K562 (cell line): ENCODE results near the gene PDE2A. TPM values are rescaled to one million over a fixed set of nuclear protein-coding genes. Genes with fewer than 3 reads are reported as not detected.
"Not testable (repeated sequence)": the region's sequence is repeated elsewhere in the genome, so short reads cannot be mapped to it uniquely, and the experiment has no call there.

ENCODE experiments used
- ATAC-seq: fragments of 200-7000 bp; cut with Tn5 transposase; 3 replicates; pipeline ENCODE4 v1.9.1; 2020; ENCODE audit warnings: moderate library complexity
- BruUV-seq: library from RNA; stranded (reverse); fragments of 400-500 nt; replicated peaks from 2 replicates; lab custom pipeline; 2021; lab: Mats Ljungman, UMichigan
- CTCF ChIA-PET: fragments of 300-600 bp; formaldehyde crosslinking; extraction: SDS; loops from one replicate; lab custom pipeline; 2021; ENCODE audit warnings: low intra/inter-chr PET ratio; lab: Yijun Ruan, JAX
- POLR2A ChIA-PET: fragments of 300-600, 350-650 bp; sonication (Branson Sonifier 250); formaldehyde crosslinking; extraction: SDS; loops from one replicate; lab custom pipeline; 2021; ENCODE audit warnings: antibody characterized with exemption, inconsistent platforms; lab: Yijun Ruan, JAX
- DNase-seq, 4 experiments: peaks; one replicate each; pipeline versions ENCODE4 v3.0.0 to v3.0.0-alpha.2; 2011 to 2018; ENCODE audit warnings: low spot score in 3 of 4, mixed read lengths in 3 of 4; ENCODE audit errors: extremely low read depth in 1 of 4
- FAIRE-seq: peaks from 2 replicates; lab custom pipeline; 2011; peaks lifted over from hg19 to GRCh38; lab: Jason Lieb, UNC
- H2AFZ ChIP-seq: 2 replicates; pipeline ENCODE4 v1.6.0; 2011; ENCODE audit warnings: low read depth, low read length, control low read depth, inconsistent platforms
- H3K27ac ChIP-seq: fragments of 200-600 bp; 3 replicates; pipeline ENCODE4 v1.8.0; 2011; ENCODE audit warnings: low read depth, mild to moderate bottlenecking, control low read depth, inconsistent platforms, low read length, moderate library complexity, mixed read lengths; ENCODE audit errors: extremely low read depth
- H3K27me3 ChIP-seq, 2 experiments: fragments of 300-600 bp in 1 of 2; 2 replicates in 1 of 2; 3 replicates in 1 of 2; pipeline versions ENCODE4 v1.6.0 to v1.8.0; 2011; ENCODE audit warnings: inconsistent platforms in 2 of 2, low read length in 2 of 2, mild to moderate bottlenecking in 1 of 2, mixed read lengths in 1 of 2, moderate library complexity in 1 of 2; ENCODE audit not compliant: control insufficient read depth in 2 of 2, insufficient read depth in 2 of 2
- H3K36me3 ChIP-seq: fragments of 300-600 bp; 3 replicates; pipeline ENCODE4 v1.8.0; 2011; ENCODE audit warnings: mild to moderate bottlenecking, low read length, inconsistent platforms; ENCODE audit not compliant: control insufficient read depth, insufficient read depth
- H3K4me1 ChIP-seq, 2 experiments: fragments of 200-600 bp in 1 of 2; replicated peaks in 1 of 2; 2 replicates in 1 of 2; 3 replicates in 1 of 2; pipeline versions ENCODE4 v1.5.1 to v1.8.0; 2011; ENCODE audit warnings: inconsistent platforms in 2 of 2, low read length in 2 of 2, mild to moderate bottlenecking in 1 of 2, mixed read lengths in 1 of 2, moderate library complexity in 1 of 2; ENCODE audit not compliant: control insufficient read depth in 2 of 2, insufficient read depth in 2 of 2
- H3K4me2 ChIP-seq: 2 replicates; pipeline ENCODE4 v1.6.1; 2011; ENCODE audit warnings: low read length, control low read depth, inconsistent platforms, mixed read lengths; ENCODE audit not compliant: insufficient read depth
- H3K4me3 ChIP-seq: fragments of 200-600 bp; sonication (generic), shearing (Covaris generic); 2 replicates; pipeline ENCODE4 v1.5.1; 2016; ENCODE audit warnings: control low read depth, inconsistent platforms
- H3K79me2 ChIP-seq: fragments of 200-600 bp; 3 replicates; pipeline ENCODE4 v1.8.0; 2011; ENCODE audit warnings: low read length, inconsistent platforms; ENCODE audit not compliant: control insufficient read depth, insufficient read depth
- H3K9ac ChIP-seq, 2 experiments: 2 replicates each; pipeline versions ENCODE4 v1.6.0 to v1.6.1; 2011; ENCODE audit warnings: low read depth in 2 of 2, low read length in 2 of 2, control low read depth in 1 of 2, inconsistent platforms in 1 of 2, mild to moderate bottlenecking in 1 of 2, mixed read lengths in 1 of 2; ENCODE audit not compliant: insufficient read depth in 1 of 2
- H3K9me1 ChIP-seq: one replicate; pipeline ENCODE4 v1.6.0; 2011; ENCODE audit warnings: inconsistent platforms, mild to moderate bottlenecking, low read length, moderate library complexity; ENCODE audit not compliant: control insufficient read depth, insufficient read depth
- H3K9me3 ChIP-seq: replicated peaks from 2 replicates; pipeline ENCODE4 v1.5.1; 2011; ENCODE audit warnings: low read depth, low read length, inconsistent platforms; ENCODE audit not compliant: control insufficient read depth, insufficient read depth
- H4K20me1 ChIP-seq: replicated peaks from 2 replicates; pipeline ENCODE4 v1.6.1; 2011; ENCODE audit warnings: low read length, inconsistent platforms, mixed read lengths; ENCODE audit not compliant: control insufficient read depth, insufficient read depth
- ADNP ChIP-seq: fragments of 200-800 bp; sonication (Bioruptor generic); IDR thresholded peaks from 2 replicates; pipeline ENCODE4 v1.6.1; 2016; ENCODE audit warnings: missing genetic modification characterization, missing compliant biosample characterization
- EGR1 ChIP-seq: fragments of 450-650 bp; conservative IDR thresholded peaks from 2 replicates; pipeline ENCODE4 v1.6.1; 2017; ENCODE audit warnings: mild to moderate bottlenecking
- ETV5 ChIP-seq: sonication (generic); formaldehyde crosslinking; IDR thresholded peaks from 2 replicates; pipeline ENCODE4 v1.4.0; 2020; ENCODE audit warnings: low read depth, mild to moderate bottlenecking, missing genetic modification reagents
- KDM1A ChIP-seq, 2 experiments: fragments of 450-650 bp; IDR thresholded peaks; 2 replicates each; pipeline ENCODE4 v1.6.1; 2016; ENCODE audit warnings: mild to moderate bottlenecking in 2 of 2
- MXI1 ChIP-seq: IDR thresholded peaks from 2 replicates; pipeline ENCODE4 v1.6.1; 2011; ENCODE audit warnings: low read depth, mild to moderate bottlenecking, improper control_type of control experiment, low read length
- RBBP5 ChIP-seq: fragments of 200-600 bp; sonication (generic); IDR thresholded peaks from 2 replicates; pipeline ENCODE4 v1.6.1; 2012; ENCODE audit warnings: borderline replicate concordance, mild to moderate bottlenecking, low read length, control low read depth, inconsistent platforms; ENCODE audit not compliant: insufficient read depth, poor library complexity, severe bottlenecking
- RBM15 ChIP-seq: fragments of 200-400 bp; formaldehyde crosslinking; IDR thresholded peaks from 2 replicates; pipeline ENCODE4 v1.6.1; 2018; ENCODE audit warnings: mild to moderate bottlenecking, low read length, moderate library complexity; ENCODE audit not compliant: insufficient read depth
- WGBS: fragments of 100-300 bp; shearing (Covaris generic); methylation state at CpG from one replicate; pipeline ENCODE4 v1.1.6; 2016; ENCODE audit warnings: low coverage, mixed read lengths; ENCODE audit not compliant: insufficient coverage; ENCODE audit errors: missing lambda C conversion rate; 5-methylcytosine and 5-hydroxymethylcytosine counted together
- in situ Hi-C: fragments of 300-500 bp; cut with MboI; formaldehyde crosslinking; loops from 4 replicates; pipeline ENCODE4 v1.15.0; 2018; ENCODE audit warnings: inconsistent platforms, mixed read lengths
- intact Hi-C: fragments of 100-400 bp; cut with micrococcal nuclease; formaldehyde crosslinking; loops from 2 replicates; pipeline ENCODE4 v1.14.2; 2022
- polyA plus RNA-seq, 8 experiments: library from polyadenylated mRNA; depleted of rRNA in 4 of 8; stranded (reverse) in 5 of 8; unstranded in 3 of 8; fragments of >200 nt; fragmentation: Nextera tagmentation in 2 of 8; fragmentation: Illumina TruSeq in 1 of 8; extraction: Ambion mirVana in 2 of 8; extraction: Trizol in 1 of 8; gene quantifications; 2 replicates each; pipeline versions ENCODE4 v1.2.1 to v1.2.3, GENCODE V29; 2011 to 2014; ENCODE audit warnings: inconsistent platforms in 1 of 8, missing spikeins in 1 of 8
- total RNA-seq, 7 experiments: library from RNA; depleted of rRNA in 6 of 7; stranded (reverse); fragments of >200 nt in 6 of 7; fragmentation: Illumina TruSeq in 2 of 7; extraction: Trizol in 2 of 7; gene quantifications; 2 replicates each; pipeline versions ENCODE4 v1.2.1 to v1.2.3, GENCODE V29; 2011 to 2021; ENCODE audit warnings: low replicate concordance in 1 of 7
- TF ChIP-seq, protein P1 (sequence below), 2 experiments: fragments of 450-650 bp in 1 of 2; sonication (generic) in 1 of 2; formaldehyde crosslinking in 1 of 2; IDR thresholded peaks in 1 of 2; conservative IDR thresholded peaks in 1 of 2; 2 replicates each; pipeline versions ENCODE4 v1.6.1 to v1.8.1; 2016 to 2023; ENCODE audit warnings: mild to moderate bottlenecking in 2 of 2, moderate library complexity in 2 of 2, inconsistent platforms in 1 of 2, missing genetic modification reagents in 1 of 2
- TF ChIP-seq, protein P2 (sequence below): fragments of 250-450 bp; sonication (Bioruptor Pico); IDR thresholded peaks from 2 replicates; pipeline ENCODE4 v1.5.0; 2021; ENCODE audit warnings: mild to moderate bottlenecking, moderate library complexity

Gene PDE2A
- total and polyA plus RNA-seq, 9 of the 15 experiments (the other 6 are each of a cell fraction or from before 2014, with no cell fraction given), result 0.07 to 15.2 (median 1.6) TPM; not detected in 1

DNA sequence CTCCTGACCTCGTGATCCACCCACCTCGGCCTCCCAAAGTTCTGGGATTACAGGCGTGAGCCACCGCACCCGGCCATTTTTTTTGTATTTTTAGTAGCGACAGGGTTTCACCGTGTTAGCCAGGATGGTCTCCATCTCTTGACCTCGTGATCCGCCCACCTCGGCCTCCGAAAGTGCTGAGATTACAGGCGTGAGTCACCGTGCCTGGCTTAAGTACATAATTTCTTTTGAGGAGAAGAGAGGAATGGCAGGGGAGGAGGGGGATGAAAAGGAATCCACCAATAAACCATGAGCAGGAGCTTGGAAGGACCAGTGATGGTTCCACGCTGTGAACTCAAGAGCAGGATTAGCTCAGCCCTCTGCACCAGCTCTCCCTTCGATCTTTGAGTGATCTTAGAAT is 113.4 kb downstream of the PDE2A start:
- H3K27ac ChIP-seq, H3K9me1 ChIP-seq, H3K9ac ChIP-seq, H3K4me3 ChIP-seq, DNase-seq, intact Hi-C loops, FAIRE-seq, H3K36me3 ChIP-seq, H3K79me2 ChIP-seq, H3K4me1 ChIP-seq, in situ Hi-C loops, BruUV-seq, H2AFZ ChIP-seq, H3K4me2 ChIP-seq, H4K20me1 ChIP-seq, ATAC-seq, H3K9me3 ChIP-seq, CTCF ChIA-PET: not testable (repeated sequence)
- POLR2A ChIA-PET, result interaction anchor here (0.7 to 1.5 kb wide), 2 partner anchors 13 to 199 kb away, joined by 3 read pairs; no protein-coding TSS in a partner anchor
- H3K27me3 ChIP-seq, result peaks cover 23 to 45% of the 10 kb centered on the region in 2 experiments; a peak in 4 of 5 replicates
- WGBS, result 0% methylated on average over 15 of the region's 15 CpGs
- TF ChIP-seq EGR1 (peak; percentile 82), KDM1A (IDR thresholded peaks at IDR 0.05) (peak; percentile 21 to 35; a peak in 2 of 4 replicates)
- TF ChIP-seq, protein P1, sequence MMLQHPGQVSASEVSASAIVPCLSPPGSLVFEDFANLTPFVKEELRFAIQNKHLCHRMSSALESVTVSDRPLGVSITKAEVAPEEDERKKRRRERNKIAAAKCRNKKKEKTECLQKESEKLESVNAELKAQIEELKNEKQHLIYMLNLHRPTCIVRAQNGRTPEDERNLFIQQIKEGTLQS (IDR thresholded peaks at IDR 0.05), result 0 out of 2 replicates have a peak, but pooled peaks have one; percentile 33
- TF ChIP-seq, protein P1 (CRISPR knock-in tag; conservative IDR thresholded peaks at IDR 0.05), result not testable (repeated sequence)

DNA sequence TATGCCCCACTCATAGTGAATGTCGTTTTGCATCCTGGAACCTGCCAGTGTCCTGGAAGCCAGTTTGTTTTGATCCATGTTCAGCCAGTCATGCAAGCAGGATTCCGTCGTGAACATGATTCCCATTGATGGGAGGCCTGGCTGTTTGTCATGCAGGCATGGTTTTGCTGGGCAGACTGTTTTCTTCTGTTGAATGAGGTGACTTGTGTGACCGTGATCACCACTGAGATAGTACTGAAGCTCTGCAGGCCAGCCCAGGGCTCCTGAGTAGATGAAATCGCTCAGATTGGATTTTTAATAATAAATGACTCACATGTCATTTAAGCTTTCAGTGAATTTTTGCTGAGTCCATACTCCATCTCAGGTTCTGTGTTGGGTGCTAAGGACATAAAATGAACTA is 117.8 kb downstream of the PDE2A start:
- no peak overlapping the region for H3K4me2 ChIP-seq
- H4K20me1 ChIP-seq, result 0 out of 2 replicates have a peak, but pooled peaks cover 6% of the 10 kb centered on the region
- no peaks in the 10 kb centered on the region for H3K4me1 ChIP-seq
- FAIRE-seq (no peak), ATAC-seq (no peak), DNase-seq (no peak)
- no peak overlapping the region for H3K4me3 ChIP-seq
- H3K79me2 ChIP-seq, result no peaks in the 10 kb centered on the region
- peaks cover 26 to 44% of the 10 kb centered on the region in 2 experiments for H3K27me3 ChIP-seq
- intact Hi-C loops (no loop called here), in situ Hi-C loops (no loop called here)
- no peaks in the 10 kb centered on the region for H3K9me1 ChIP-seq
- H3K27ac ChIP-seq, result no peak overlapping the region
- H3K9me3 ChIP-seq, result no peaks in the 10 kb centered on the region
- ChIA-PET CTCF (no interaction called here), POLR2A (interaction anchor here (0.6 kb wide), 1 partner anchor 41 kb away, joined by 5 read pairs; no protein-coding TSS in a partner anchor)
- BruUV-seq, result no TSS peak
- no peaks in the 10 kb centered on the region for H3K36me3 ChIP-seq
- no peak overlapping the region for H2AFZ ChIP-seq
- 0% methylated on average over 5 of the region's 5 CpGs for WGBS
- H3K9ac ChIP-seq, result no peak overlapping the region
- TF ChIP-seq ADNP (tag) (no peak), RBBP5 (no peak), ETV5 (CRISPR knock-in tag) (no peak), RBM15 (no peak), MXI1 (no peak)
- TF ChIP-seq, protein P2, sequence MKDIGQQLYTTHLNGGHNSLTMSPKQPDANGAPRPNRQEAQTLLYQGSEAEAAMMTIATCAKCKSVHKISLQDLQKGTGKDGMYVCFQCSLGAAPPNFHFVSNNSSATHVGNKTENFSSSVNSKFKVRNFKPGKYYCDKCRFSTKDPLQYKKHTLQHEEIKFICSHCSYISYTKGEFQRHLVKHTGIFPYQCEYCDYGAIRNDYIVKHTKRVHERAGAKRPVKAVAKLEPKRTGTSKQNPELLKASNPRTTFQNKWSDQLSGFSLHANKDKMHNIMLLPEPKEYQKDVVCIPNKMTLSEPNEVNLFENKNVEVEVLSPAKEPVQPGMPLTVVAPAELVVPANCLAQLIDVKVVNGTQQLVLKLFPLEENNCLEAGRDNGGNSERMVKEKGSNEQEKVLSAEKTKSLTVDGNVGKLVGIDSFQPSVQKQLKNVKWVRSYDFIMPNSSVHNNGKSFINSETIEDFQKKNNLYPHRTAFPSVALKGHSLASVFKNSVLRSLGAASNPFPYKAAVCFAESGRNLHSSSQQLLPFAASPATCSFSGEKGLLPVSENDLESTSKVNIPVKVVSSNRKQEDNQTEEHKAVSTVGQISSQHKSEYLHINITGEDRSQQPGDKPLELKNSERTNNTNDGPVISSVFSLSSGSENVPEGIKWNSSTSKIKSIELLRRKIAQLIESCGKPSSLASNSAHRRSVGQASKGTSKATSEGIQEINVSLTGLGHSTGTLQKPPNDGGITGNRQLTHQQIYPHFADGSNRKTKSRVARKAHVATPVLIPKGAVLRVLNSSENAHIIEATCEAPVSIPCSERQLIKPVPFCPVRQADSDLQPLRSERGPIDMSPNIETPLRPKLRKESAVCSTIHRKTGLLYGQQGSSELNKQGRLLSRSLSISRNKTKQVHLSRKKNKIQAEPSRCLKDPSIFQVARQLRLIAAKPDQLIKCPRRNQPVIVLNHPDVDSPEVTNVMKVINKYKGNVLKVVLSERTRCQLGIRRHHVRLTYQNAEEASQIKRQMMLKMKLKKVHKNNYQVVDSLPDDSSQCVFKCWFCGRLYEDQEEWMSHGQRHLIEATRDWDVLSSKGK (CRISPR knock-in tag), result no peak
